HTR-8/SVneo (cell line): Measurements from ENCODE around the gene SLC25A23.
"Not testable (repeated sequence)": the region's sequence is repeated elsewhere in the genome, so short reads cannot be mapped to it uniquely, and the experiment has no call there.

ENCODE experiments used
- DNase-seq: peaks from one replicate; pipeline ENCODE4 v3.0.0; 2011; ENCODE audit warnings: low spot score, mixed read lengths; ENCODE audit not compliant: insufficient read length
- FAIRE-seq: peaks from 2 replicates; lab custom pipeline; 2011; peaks lifted over from hg19 to GRCh38; lab: Jason Lieb, UNC

Gene SLC25A23

GRCh38 chr19:6428692-6429418 is 30.7 kb downstream of the SLC25A23 start:
- FAIRE-seq, DNase-seq: not testable (repeated sequence)

DNA sequence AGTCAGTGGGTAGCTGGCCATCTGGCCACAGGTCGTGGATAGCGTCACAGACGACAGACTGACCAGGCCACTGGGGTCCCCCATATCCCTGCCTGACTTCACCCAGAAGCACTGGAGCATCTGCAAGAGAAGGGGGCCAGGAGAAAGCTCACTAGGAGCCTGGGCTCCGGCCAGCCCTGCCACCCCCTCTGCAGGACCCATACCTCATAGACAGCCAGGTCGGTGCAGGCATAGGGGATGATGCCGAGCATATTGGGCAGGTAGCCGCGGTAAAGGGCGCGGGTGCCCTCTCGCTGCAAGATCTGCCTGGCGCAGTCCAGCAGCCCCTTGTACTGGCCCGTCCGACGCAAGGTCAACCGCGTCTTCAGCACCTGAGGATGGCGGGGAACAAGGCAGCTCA is 32.5 kb downstream of the SLC25A23 start:
- DNase-seq (no peak), FAIRE-seq (no peak)

DNA sequence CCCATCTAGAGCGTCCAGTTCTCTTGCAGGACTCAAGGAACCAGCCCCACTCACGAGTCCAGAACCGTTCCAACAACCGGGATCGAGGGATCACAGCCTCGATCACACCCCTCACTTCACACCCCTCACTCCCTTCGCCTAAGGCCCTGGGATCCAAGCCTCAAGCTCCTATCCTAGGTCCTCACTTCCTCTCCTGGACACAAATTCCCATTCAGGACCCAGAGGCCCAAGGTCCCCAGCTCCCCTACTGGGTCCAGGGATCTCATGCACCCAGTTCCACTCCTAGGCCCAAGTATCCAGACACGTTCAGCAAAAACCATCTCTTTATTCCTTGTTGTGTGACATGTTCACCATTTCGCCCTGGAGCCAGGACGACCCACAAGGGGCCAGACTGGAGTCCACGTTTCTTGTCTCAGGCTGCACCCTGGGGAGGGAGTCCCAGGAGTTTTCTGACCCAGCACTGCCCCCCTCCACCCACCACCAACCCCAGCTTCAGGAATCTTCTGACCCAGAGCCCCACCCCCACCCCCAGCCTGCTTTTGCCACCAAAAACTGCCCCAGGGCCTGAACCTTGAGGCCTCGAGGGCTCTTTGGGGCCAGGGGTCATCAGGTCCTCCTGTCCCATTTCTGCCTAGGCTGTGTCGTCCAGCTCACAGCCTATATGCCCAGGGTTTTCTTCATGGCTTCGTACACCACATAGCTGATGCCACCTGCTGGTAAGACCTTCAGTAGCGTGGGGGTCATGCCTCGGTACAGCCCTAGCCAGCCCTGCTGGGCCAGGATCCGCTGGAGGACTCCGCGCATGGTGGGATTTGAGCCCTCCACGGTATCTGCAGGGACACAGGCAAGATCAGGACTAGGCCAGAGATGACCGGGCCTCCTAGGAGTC is 33.6 kb downstream of the SLC25A23 start:
- FAIRE-seq, result no peak
- no peak for DNase-seq

DNA sequence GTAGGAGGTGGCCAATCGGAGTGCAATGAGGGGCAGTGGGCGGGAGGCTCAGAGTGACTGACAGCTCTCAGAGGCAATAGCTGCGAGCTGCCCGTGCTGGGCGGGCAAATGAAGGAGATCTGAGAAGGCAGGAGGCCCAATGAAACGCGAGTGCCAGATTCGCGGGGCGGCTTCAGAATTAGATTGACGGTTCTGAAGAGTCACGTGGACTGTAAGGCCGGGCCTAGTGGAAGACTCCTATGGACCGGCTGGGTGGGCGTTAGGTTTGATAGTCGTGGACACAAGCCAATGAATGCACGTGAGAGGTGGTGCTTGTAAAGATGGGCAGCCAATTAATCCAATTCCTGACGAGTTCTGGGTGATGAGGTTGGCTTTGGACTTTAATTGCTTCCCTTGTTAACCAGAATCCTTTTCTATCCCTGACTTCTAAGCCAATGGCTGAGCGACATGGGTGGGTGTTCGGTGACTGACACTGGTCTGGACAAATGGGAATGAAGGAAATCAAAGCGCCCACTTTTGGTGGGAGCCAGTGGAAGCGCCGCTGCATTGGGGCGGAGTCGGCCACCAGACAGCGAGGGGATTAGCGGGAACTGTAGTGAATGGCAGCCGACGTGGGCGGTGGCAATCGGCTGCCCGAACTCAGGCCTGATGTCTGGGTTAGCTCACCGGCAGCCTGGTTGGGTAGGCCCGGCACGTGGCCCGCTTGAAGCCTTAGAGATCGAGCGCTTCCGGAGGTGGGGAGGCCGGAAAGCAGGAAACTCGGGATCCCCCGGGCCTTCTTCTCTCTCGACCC is 34.5 kb downstream of the SLC25A23 start:
- FAIRE-seq, result peak; percentile 99
- DNase-seq, result peak; percentile 99

GRCh38 chr19:6424195-6424938 is 35.2 kb downstream of the SLC25A23 start, which contains the start of gene KHSRP:
Gene KHSRP, minus strand, starts transcription at chr19:6424811. Its CDS starts 110 bp downstream, at chr19:6424701.
- DNase-seq (peak; percentile 99), FAIRE-seq (peak; percentile 67)

- FAIRE-seq, result no peak
Observed at GRCh38 chr19:6423499-6424194, 35.9 kb downstream of the SLC25A23 start.

DNA sequence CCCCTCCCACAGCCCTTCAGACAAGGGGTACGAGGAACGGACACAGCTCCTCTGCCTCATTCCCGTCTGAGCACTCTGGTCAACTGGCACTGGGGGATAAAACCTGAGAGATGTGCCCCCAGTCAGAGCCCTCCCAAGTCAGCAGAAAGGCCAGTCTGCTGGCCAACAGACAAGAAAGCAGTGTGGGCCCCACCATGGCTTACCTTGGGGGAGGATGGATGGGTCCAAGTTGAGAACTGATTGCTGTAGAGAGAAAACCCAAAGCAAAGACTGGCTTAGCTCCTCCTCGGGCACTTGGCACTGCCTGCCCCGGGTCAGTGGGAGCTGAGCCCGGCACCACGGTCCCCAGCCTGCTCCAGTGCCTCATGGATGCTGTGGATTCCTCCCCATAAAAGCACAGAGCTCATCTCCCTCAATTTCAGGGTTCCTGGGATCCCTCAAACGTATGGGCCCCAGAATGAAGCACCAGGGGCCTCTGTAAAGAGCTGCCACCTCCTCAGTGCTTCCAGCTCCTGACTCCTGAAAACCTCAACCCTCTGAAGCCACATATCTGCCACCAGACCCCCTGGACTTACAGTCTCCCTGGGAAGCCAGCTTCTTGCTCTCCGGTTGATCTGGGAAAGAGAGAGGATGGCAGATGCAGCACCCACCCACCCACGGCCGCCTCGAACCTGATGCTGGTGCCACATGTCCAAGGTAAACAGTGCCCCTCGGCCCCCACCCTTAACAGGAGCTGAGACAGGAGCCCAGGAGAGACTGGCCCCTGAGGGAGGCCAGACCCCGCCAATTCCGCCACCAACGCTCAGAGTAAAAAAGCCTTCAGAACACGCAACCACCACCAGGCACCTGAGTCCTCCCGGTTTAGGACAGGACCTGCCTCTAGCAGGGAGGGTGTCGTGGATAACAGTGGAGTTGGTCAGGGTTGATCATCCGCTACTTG is 38.2 kb downstream of the SLC25A23 start:
- no peak for FAIRE-seq
- no peak for DNase-seq

More at GRCh38 chr19:6423499-6424194, 35.9 kb downstream of the SLC25A23 start:
- peak; percentile 60 for DNase-seq

GRCh38 chr19:6418562-6418932 is 41.0 kb downstream of the SLC25A23 start:
- DNase-seq (no peak), FAIRE-seq (no peak)

DNA sequence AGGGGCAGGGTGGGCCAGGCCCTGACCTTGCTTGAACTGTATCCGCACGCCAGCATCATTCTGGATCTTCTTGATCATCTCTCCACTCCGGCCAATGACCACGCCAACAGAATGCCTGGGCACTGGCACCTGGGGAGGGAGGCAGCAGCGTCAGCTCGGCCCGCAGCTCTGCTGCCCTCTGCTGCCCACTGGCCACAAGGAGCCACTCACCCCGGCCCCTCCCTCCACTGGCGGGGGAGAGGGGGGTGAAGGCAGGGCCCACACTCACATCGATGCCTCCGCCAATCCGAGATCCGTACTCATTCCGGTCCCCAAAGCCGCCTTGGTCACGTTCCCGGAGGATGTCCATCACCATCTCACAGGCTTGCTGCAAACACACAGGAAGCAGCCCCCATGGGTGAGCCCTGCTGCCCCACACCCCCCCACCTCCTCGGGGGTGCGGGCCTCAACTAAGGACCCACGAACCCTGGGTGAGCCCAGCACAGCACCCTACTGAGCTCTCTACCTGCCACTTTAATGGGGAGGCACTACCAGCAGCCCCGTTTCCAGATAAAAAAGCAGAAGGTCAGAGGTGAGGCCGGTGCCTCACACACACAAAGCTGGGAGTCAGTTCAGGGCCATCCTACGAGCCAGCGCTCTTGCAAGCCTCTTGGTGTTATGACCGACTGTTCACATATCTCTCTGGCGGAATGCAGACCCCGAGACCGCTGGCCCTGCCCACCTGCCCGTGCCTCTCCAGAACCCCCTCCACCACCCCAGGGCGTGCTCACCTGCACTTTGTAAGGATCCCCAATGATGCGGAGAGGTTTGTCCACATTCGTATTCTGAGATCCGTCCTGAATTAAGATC is 41.7 kb downstream of the SLC25A23 start:
- DNase-seq (no peak), FAIRE-seq (peak; percentile 28)

GRCh38 chr19:6416658-6417405 is 42.8 kb downstream of the SLC25A23 start:
- no peak for FAIRE-seq

GRCh38 chr19:6415591-6416190 is 43.9 kb downstream of the SLC25A23 start:
- FAIRE-seq (no peak), DNase-seq (no peak)

More at GRCh38 chr19:6416658-6417405, 42.8 kb downstream of the SLC25A23 start:
- no peak for DNase-seq

DNA sequence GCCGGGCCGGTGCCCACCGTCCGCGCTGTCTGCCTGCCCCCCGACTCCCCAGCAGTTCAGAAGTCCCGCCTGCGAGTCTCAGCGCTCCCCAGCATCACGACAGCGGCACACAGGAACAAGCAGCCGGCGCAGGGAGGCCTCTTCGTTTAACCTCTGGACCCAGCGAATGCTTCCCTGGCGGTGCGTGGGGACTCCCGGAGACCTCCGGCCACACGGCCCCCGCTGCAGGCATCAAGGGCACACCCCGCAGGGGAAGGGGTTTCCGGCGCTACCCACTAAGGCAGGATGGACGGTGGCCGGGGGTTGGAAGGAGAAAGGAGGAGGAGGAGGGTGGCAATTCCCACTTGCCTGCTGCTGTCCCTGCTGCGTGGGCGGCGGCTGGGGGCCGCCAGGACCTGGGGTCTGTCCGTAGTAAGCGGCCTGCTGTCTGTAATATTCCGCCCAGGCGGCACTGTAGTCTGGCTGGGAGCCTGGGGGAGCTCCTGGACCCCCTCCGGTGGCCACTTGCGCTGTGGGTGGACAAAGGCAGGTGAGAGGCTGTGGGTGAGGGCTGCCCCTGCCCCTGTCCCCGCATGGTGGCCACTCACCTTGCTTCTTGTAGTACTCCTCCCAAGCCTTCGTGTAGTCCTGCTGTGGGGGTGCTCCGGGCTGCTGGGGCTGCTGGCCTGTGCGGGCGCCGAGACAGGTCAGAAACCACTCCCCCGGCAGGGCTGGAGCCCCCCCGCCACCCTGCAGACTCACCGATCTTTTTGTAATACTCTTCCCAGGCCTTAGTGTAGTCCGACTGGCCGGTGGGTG is 44.6 kb downstream of the SLC25A23 start:
- no peak for FAIRE-seq

DNA sequence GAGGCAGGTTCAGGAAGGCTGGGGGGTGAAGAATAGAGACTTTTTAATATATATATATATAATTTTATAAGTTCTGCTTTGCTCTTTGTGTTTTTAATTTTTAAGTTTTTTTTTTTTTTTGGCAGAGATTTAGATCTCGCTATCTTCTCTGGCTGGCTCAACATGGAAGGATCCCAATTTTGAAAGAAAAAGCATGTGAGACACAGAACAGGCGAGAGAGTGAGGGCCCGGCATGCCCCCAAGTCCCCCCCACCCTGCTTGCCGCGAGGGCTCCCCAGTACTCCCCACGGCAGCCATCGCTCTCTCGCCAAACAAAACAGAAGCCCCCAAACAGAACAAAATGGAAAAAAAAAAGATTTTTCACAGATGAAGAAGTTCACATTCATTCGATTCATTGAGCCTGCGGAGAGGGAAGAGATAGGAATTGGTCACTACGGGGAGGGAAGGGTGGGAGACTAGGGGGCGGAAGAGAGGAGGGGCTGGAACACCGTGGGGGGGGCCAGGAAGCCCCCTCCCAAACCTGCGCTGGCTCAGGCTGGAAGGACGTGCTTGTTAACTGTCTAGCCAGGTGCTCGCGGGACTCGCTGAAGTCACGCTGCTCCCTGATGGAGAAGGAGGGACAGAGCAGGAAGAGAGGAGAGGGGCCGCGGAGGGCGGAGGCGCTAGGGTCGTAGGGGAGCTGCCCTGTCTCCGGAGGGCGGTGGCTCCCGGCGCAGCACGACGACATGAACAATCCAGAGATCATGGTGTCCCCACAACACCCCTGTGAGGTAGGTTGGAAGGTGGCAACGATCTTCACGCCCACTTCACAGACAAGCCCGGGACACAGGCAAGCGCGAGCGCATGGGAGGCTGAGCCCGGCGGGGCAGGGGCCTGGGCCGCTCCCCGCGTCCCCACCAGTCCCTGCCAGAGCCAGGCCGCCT is 45.6 kb downstream of the SLC25A23 start:
- FAIRE-seq (no peak), DNase-seq (no peak)

More for the DNA sequence above, 44.6 kb downstream of the SLC25A23 start:
- DNase-seq, result no peak

DNA sequence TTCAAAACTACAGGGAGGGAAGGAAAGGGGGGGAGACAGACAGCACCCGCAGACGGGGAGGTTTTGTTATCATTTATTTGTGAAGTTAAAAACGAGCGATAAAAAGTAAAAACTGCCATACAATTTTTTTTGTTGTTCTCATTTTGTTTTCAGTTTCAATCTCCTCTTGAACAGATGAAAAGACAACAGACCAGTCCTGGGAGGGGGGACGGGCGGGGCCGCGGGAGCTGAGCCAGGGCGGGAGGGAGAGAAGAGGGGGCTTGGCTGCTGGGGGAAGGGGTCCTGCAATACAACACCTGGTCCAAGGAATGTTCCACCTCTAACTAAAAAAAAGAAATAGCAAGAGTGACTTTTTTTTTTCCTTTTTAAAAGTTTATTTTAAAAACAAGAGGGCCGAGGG is 46.3 kb downstream of the SLC25A23 start:
- DNase-seq, result no peak
- no peak for FAIRE-seq
